Fibroblast of the aortic adventitia (primary cell): Measurements from ENCODE around the gene UTP3. TPM values are rescaled to one million over a fixed set of nuclear protein-coding genes. Genes with fewer than 3 reads are reported as not detected.
"Not testable (repeated sequence)": the region's sequence is repeated elsewhere in the genome, so short reads cannot be mapped to it uniquely, and the experiment has no call there.

Experiments
- DNase-seq: peaks from one replicate; pipeline ENCODE4 v3.0.0-alpha.2; 2010; ENCODE audit warnings: low read depth
- H3K4me3 ChIP-seq: 2 replicates; pipeline ENCODE4 v1.5.1; 2011; ENCODE audit warnings: low read depth, mild to moderate bottlenecking, control low read depth, low read length, moderate library complexity
- total RNA-seq: library from RNA; depleted of rRNA; stranded (reverse); fragments of >200 nt; gene quantifications from 2 replicates; pipeline ENCODE4 v1.2.3, GENCODE V29; 2012; ENCODE audit warnings: low replicate concordance
- TF ChIP-seq, protein P1 (sequence below): IDR thresholded peaks from 2 replicates; pipeline ENCODE4 v1.5.1; 2011; ENCODE audit warnings: mild to moderate bottlenecking, low read length, control low read depth, inconsistent platforms; ENCODE audit not compliant: insufficient read depth

UTP3 gene
- total RNA-seq, 1 donor = 22.5 TPM

DNA sequence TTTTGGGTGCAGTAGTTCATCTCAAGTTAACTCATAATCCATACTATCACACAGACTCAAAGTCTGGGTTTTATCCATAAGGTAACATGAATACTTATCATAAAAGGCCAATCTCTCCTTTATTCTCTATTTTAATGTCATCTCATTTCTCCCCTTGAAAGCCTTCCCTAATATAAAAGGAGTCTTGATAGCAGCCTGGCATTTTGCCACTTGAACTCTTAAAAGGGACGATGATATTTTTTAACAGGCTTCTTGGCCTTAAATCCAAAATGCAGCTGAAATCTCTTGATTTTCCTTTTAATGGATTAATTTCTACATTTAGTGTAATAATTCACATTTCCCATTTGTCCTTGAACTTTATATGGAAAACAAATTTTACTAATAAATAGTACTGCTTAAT, 13.6 kb upstream of the UTP3 start:
- TF ChIP-seq, protein P1, sequence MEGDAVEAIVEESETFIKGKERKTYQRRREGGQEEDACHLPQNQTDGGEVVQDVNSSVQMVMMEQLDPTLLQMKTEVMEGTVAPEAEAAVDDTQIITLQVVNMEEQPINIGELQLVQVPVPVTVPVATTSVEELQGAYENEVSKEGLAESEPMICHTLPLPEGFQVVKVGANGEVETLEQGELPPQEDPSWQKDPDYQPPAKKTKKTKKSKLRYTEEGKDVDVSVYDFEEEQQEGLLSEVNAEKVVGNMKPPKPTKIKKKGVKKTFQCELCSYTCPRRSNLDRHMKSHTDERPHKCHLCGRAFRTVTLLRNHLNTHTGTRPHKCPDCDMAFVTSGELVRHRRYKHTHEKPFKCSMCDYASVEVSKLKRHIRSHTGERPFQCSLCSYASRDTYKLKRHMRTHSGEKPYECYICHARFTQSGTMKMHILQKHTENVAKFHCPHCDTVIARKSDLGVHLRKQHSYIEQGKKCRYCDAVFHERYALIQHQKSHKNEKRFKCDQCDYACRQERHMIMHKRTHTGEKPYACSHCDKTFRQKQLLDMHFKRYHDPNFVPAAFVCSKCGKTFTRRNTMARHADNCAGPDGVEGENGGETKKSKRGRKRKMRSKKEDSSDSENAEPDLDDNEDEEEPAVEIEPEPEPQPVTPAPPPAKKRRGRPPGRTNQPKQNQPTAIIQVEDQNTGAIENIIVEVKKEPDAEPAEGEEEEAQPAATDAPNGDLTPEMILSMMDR = no peak

DNA sequence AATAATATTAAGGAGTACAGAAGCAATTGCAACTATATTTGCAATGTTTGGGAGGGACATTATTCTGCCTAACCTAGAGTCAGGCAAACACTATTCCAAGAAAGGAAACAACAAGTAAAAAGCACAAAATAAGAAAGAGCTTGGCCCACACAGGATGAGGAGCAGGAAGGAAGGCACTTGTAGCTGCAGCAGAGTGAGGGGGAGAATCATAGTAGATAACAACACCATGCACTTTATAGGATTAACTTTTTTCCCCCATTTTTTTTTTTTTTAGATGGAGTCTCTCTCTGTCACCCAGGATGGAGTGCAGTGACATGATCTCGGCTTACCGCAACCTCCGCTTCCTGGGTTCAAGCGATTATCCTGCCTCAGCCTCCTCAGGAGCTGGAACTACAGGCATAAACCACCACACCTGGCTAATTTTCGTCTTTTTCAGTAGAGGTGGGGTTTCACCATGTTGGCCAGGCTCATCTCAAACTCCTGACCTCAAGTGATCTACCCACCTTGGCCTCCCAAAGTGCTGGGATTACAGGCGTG, 11.7 kb upstream of the UTP3 start:
- DNase-seq = no peak
- TF ChIP-seq, protein P1 = no peak

More for the DNA sequence above, 13.6 kb upstream of the UTP3 start:
- no peak for DNase-seq
- H3K4me3 ChIP-seq = no peak overlapping the region

GRCh38 chr4:70678383-70678999, 9.8 kb upstream of the UTP3 start:
- no peak for DNase-seq
- TF ChIP-seq, protein P1 = no peak
- no peak overlapping the region for H3K4me3 ChIP-seq

More for the DNA sequence above, 11.7 kb upstream of the UTP3 start:
- H3K4me3 ChIP-seq = no peak overlapping the region

GRCh38 chr4:70680934-70681333, 7.4 kb upstream of the UTP3 start:
- TF ChIP-seq, protein P1 = no peak
- no peak for DNase-seq
- no peak overlapping the region for H3K4me3 ChIP-seq

- DNase-seq = no peak
- TF ChIP-seq, protein P1 = no peak
- H3K4me3 ChIP-seq = no peak overlapping the region
Measured at GRCh38 chr4:70681704-70682103, 6.6 kb upstream of the UTP3 start.

DNA sequence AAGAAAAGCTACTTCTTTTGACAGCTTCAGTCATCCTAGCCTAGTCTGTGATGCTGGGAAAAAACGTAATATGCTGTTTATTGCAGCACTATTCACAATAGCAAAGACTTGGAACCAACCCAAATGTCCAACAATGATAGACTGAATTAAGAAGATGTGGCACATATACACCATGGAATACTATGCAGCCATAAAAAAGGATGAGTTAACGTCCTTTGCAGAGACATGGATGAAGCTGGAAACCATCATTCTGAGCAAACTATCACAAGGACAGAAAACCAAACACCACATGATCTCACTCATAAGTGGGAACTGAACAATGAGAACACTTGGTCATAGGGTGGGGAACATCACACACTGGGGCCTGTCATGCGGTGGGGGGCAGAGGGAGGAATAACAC, 6.2 kb upstream of the UTP3 start:
- not testable (repeated sequence) for DNase-seq, H3K4me3 ChIP-seq

GRCh38 chr4:70687392-70687791, 940 bp upstream of the UTP3 start:
- peak overlapping the region; percentile 71 for H3K4me3 ChIP-seq
- TF ChIP-seq, protein P1 = no peak
- DNase-seq = no peak
